MM.1S (cell line): ENCODE measurements around the gene GATC.

Experiments used
- EZH2 ChIP-seq: fragments of 300-600 bp; sonication (generic); optimal IDR thresholded peaks from 2 replicates; pipeline ENCODE3; 2017; ENCODE audit warnings: low read depth, mild to moderate bottlenecking, antibody characterized with exemption, low read length, mixed read lengths
- TF ChIP-seq, protein P1 (sequence below): fragments of 300-600 bp; sonication (generic); IDR thresholded peaks from 2 replicates; pipeline ENCODE4 v1.5.1; 2016; ENCODE audit warnings: antibody characterized with exemption, low read length, mixed read lengths

GRCh38 chr12:120429368-120429767 lies 16.9 kb upstream of the GATC start:
- TF ChIP-seq, protein P1, sequence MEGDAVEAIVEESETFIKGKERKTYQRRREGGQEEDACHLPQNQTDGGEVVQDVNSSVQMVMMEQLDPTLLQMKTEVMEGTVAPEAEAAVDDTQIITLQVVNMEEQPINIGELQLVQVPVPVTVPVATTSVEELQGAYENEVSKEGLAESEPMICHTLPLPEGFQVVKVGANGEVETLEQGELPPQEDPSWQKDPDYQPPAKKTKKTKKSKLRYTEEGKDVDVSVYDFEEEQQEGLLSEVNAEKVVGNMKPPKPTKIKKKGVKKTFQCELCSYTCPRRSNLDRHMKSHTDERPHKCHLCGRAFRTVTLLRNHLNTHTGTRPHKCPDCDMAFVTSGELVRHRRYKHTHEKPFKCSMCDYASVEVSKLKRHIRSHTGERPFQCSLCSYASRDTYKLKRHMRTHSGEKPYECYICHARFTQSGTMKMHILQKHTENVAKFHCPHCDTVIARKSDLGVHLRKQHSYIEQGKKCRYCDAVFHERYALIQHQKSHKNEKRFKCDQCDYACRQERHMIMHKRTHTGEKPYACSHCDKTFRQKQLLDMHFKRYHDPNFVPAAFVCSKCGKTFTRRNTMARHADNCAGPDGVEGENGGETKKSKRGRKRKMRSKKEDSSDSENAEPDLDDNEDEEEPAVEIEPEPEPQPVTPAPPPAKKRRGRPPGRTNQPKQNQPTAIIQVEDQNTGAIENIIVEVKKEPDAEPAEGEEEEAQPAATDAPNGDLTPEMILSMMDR, result no peak
- TF ChIP-seq EZH2, result no peak
